Fibroblast of skin of scalp (primary cell): Measurements from ENCODE around the gene MYO18A.

ENCODE experiments used
- DNase-seq: peaks from one replicate; pipeline ENCODE4 v3.0.0-alpha.2; 2013

The MYO18A gene

DNA sequence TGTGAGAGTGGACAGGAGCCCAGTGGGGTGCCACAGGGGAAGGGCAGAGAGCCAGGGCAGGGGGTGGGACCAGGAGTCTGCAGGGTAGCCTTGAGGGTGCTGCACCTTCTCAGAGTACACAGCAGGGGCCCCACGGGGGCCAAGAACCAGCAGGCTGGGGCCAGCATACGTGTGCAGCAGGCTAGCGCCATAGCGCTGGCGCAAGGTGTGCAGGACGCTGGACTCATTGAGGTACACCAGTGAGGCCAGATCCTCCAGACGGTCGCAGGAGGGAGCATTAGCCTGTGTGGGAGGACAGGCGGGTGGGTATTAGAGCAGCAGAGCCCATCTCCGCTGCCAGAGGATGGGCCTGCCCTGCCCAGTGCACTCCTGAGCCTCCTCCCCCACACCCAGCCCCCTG lies 58.8 kb downstream of the MYO18A start:
- DNase-seq = no peak

DNA sequence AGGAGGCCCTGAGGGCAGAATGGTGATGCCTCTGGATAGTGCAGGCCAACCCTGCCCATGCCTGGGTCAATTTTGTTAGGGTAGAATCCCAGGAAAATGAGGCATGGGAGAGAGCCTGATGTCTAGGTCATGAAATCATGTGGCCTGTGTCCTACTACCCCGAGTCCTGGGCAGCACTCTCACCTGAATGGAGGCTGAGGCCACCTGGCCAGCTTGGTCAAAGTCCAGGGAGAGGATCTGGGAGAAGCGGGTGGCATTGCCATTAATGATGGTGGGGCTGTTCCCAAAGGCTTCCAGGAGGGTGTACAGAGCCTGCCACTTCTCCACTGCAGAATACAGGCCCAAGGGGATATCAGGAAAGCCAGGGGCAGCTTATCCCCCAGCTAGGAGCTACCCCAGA lies 59.8 kb downstream of the MYO18A start:
- no peak for DNase-seq

DNA sequence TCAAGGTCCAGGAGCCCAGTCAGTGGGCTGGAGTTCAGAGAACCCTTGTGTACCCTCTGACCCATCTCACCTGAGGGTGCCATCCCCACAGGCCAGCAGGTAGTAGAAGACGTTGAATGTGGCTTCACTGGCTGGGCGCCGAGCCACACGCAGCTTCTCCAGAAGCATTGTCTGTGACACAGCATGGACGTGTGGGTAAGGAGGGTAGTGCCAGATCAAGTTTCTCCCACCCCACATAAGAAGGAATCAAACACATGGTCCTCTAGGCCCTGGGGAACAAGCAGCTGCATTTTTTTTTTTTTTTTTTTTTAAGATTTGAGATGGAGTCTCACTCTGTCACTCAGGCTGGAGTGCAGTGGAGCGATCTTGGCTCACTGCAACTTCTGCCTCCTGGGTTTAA lies 60.9 kb downstream of the MYO18A start:
- DNase-seq = no peak

DNA sequence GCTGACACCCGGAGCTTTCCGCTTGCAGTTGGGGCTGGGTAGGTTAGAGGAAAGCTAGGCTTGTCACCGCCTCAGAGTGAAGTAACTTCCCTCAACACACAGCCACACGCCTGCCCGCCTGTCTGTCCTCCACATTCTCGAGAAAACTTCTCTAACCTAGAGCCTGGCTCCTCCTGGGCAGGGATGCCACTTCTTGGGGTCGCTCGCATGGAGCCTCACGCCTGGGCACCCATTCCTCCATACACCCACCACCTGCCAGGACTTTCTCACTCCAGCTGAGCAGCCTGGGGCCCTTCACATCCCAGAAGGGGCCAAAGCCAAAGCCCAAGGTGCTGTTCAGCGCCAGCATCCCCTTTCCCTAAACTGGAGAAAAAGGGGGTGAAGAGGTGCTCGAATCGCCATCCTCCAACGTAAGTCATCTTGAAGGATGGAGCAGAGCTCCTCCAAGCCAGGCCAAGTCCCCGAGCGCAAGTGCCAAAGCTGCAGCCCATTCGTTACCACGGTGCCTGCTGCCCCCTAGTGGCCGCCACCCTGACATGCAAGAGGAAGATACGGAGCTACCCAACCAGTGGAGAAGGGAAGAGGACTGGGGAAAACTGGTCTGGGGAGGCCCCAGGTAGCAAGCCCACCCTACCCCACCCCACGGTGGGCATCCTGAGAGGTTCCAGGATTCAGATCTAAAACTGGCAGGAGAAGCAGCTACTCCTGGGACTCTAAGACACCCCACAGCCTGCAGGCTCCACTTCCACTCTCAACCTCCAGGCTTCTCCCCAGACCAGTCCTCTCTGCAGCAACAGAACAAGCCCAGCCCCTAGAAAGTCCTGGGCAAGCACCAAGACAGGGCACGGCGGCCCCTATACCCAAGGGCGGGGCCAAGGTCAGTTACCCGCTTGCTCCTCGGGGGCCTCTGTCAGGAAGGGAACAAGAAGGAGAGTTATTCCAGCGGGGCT lies 63.1 kb downstream of the MYO18A start:
- DNase-seq = peak; percentile 60

DNA sequence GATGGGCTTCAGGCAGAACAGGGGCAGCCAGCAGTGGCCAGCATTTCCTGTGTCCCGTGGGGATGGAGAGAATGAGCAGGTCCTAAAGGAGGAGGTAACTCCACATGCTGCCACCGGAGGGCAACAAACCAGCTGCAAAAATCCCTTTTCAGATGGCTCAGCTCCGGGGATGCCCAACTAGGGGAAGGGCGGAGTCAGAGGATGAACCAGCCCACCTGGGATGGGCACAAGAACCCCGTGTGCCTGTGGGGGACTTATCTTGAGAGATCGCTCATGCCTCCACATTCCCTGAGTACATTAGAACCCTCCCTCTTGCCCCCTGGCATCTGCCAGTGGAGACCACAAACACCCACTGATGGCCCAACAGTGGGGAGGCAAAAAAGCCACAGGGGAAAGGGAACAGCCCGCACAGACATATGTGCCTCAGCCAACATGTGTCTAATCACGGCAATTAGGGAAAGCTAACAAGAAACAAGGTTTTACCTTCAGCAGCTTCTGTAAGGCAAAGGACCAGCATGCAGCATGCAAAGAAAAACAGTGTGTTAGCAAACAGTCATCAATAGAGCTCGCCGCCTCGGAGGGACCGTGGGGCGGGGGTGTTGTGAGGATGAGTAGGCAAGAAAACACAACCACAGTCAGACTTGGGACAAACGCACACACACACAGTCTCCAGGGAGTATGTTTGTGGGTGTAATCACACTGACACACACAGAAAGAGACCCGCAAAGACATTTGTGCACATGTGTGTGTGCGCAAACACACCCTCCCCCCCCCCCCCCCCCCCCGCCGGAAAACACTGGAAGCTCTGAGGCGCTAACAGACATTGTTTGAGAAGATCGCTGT lies 64.0 kb downstream of the MYO18A start:
- peak; percentile 59 for DNase-seq

DNA sequence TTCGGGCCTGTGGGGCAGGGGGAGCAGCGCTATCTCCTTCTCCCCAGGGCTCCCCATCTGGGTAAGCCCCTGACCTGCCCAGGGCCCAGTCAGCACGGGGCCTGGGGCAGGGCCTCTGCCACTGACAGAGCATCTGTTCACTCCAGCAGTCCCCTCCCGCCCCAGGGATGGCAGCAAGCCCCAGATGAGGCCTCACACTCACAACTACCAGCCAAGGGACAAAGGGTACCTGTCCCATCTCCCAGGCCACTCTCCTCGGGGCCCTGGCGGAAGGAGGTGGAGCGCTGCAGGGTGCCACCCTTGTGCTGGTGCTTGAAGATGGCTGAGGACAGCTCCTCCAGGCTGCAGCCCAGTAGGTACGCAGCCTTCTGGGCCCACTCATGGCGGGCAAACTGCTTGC lies 64.8 kb downstream of the MYO18A start:
- no peak for DNase-seq

DNA sequence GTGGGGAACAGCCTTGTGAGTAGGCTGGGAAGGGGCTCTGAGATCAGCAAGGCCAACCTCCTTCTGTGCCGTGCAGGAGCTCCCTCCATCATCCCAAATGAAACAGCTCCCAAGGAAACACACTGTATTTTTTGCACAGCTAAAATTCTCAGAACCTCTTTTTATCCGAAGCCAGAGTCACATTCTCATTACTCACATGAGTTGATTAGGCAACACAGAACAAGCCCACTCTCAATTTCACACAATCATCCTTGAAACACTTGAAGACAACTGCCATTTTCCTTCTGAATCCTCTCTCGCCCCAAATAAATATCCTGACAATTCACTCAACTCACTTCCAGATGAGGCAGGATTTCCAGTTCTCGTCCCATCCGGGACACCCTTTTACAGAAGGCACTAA lies 66.1 kb downstream of the MYO18A start:
- no peak for DNase-seq

DNA sequence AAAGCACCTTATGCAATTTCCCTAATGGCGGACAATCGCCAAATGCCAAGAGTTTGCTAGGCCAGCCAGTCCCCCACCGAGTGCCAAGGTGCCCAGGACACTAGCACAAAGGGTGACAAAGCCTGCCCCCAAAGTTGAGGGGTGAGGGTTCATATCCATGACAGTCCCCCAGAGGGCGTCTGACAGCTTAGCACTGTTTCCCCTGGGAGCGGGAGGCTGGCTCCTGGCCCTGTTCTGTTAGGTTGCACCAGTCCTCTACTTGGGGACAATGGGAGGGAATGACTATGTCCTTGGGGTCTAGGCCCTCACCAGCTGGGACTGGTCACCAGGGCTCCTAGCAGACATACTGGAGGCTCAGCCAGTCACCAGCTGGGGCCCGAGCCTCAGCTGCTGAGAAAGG lies 66.9 kb downstream of the MYO18A start:
- DNase-seq = no peak

DNA sequence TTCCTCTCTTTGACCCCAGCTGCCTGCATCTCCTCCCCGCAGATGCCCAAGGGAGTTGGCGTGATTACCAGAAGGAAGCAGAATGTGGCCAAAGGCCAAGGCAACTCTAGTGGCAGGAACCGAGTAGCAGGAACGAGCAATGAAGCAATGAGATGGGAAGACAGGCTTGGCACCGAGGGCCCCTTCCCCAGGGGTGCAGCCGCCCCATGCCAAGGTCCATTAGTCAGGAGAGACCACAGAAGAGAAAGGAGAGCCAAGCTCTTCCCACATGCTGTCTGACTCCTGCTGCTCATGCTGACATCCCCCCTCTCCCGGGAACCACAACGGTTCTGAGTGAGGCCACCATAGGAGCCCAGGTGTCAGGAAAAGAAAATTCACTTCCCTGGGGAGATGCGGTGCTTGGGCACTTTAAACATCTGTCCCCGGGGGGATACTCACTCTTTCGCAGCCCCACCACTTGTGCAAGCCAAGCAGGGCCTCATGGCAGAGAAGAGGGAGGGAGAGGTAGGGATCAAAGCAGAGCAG lies 67.4 kb downstream of the MYO18A start:
- DNase-seq = peak; percentile 31

DNA sequence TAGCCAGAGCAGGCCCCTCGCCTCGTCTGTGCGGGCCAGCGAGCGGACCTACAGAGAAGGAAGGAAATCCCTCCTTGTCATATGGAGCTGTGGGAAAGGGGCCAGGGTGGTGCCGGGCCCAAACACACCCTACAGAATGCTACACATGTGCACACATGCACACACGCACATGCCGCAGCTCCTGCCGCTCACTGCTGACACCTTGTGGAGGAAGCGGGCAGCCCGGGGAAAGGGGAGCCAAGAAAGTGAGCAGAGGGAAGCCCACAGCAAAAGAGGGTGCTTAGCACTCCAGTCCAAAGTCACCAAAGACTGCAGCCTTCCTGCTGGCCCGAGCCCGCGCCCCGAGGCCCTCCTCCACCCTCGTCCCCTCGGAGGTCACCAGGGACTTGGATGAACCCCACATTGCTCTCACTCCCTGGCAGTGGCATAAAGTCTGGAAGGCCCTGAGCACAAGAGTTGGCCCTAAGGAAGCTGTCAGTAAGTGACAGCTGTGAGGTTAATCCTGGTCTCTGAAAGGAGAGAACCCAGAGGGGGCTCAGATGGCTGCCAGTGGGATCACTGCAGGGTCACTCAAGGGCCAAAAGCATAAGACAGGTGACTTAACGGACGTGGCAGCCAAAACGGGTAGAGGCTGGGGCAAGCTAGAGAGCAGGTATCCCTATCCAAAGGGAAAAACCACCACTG lies 68.2 kb downstream of the MYO18A start:
- DNase-seq = peak; percentile 72

DNA sequence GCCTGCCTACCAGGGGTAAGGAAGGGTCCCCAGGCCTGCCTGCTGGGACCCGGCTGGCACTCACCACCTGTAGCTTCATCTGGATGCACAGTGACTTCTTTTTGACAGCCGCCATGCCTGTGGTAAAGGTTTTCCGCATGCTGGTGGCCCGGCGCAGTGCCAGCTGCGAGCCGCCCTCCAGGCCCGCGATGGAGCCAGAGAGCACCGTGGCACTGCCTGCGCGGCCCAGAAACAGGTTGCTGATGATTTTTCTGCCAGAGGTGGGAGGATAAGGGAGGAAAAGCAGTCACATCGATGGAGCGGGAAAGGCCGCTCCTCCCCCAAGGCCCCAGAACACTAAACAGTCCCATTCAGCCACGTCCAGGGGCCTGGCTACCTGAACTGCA lies 69.8 kb downstream of the MYO18A start:
- no peak for DNase-seq

DNA sequence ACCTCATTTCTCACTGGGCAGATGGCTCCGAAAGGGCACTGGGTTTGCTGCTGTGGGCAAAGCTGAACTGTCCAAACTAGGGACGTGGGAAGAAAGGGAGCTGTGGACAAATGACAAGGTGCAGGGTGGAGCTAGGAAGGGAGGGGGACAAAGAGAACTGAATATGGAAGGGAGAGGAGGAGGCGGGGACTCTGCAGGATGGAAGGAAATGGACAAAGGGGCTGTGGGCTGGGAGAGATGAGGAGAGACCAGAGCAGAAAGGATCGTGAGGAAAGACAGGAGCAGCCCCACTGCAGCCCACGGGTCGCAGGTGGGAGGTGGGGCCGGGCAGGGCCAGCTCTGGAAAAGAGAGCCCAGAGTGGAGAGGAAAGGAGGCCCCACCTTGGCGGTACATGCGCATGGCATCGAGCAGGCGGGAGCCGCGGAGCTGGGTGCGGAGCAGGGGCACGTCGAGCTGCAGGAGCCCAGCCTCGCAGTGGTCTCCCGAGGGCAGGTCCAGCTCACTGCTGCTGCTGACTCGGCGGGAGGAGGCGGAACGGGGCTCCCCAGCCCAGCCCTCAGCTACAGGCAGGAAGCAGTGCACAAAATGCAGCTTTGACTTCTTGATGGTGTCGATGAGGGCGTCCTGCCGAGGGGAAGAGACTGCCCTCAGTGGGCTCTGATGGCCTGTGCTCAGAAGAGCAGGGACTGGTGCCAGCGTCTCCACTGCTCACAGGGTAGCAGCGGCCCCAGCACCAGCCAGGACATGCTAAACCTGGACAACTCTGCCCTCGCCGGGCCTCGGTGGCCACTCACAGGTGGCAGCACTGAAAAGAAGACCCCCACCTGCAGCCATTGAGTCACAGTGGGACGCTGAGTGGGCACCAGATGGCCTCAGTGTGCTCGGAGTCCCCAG lies 70.5 kb downstream of the MYO18A start:
- no peak for DNase-seq

DNA sequence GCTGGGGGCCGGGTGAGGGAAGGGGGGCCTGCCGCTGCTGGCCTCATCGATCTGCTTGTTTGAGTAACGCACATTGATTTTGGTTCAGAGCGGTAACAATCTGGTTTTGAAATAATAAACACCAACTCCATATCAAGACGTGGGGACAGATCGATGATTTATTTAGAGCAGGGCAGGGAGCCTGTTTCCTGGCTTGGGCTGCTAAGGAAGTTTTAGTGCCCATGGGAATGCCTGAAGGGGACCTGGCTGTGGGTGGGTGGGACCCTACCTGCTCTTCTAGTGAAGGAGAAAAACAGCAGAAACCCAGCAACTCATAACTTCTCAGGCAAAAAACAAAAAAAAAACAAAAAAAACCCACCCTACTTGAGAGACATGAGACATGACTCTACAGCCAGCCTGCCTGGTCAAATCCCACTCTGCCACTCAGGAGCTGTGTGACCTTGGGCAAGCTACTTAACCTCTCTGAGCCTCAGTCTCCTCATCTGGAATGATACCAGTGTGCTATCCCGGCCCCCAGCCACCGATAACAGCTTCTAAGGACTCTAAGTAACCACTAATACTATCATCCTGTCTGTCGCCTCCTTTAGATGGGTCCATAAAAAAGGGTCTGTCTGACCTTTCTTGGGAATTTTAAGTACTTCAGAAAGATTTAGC lies 71.2 kb downstream of the MYO18A start:
- no peak for DNase-seq

DNA sequence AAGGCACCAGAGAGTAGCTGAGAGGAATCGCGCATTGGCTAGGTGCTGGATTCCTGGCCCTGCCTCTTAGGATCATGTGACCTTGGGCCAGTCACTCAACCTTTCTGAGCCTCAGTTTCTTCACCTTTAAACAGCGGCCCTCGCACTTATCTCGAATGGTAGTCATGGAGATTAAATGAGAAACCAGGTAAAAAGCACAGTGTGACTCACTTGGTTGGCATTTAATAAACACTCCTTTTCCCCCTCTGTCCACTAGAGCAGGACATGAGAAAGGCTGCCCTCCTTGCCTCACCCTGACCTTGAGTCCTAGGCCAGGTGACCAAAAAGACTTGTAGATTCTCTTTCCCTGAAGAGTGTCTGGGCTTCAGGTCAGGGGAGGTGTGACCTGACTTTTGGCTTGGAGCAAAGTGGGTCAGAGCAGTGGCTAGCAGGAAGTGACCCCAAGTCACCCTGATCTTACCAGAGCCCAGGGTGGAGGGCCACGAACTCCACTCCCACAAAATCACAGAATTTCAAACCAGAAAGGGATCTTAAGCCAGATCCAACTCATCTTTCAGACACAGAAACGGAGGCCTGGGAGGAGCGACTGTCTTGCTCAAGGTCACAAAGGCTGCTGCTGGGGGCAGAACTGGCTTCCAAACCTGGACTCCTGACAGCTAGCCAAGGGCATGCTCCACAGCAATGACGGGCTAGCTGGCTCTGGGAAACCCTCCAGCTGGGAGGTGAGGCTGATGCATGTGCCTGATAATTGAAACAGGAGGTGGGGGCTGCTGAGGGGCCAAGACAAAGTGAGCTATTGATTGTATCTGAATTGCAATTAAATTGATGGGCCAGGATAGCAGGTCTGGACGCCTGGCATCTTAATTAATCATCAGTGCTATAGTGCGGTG lies 72.0 kb downstream of the MYO18A start:
- no peak for DNase-seq

DNA sequence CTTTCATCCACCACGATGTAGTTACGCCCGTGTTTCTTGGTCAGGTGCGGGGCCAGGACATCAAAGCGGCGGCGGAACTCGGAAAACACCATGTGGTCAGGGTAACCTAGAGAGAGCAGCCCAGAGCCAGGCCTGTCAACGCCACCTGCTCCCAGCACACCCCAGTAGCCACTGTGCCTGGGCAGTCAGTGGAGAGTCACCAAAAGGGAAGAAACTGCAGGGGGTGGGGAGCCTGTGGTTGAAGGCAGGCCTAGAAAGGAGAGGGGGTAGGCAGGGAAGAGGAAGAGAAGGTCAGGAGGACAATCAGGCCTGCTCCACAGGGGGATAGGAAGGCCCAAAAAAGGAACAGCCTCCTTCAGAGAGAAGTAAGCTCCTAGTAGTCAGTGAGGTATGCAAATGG lies 73.1 kb downstream of the MYO18A start:
- no peak for DNase-seq

DNA sequence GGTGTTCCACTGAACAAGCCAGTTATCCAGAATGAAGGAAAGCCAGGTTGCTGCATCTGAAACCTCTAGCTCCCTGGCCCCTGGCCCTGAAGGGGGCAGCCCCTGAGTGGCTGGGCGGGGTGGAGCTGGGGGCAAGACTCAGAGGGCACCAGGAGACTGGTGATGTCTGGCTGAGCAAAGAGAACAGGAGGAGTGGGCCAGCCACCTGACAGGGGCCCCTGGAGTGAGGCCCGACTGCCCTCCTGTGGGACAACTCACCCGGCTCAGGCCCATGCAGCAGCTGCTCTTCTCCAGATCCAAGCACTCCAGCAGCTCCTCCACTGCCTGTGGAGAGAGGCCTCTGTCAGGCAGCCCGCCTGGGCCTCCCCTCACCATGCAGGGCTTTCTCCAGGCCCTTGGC lies 76.9 kb downstream of the MYO18A start:
- DNase-seq = no peak

DNA sequence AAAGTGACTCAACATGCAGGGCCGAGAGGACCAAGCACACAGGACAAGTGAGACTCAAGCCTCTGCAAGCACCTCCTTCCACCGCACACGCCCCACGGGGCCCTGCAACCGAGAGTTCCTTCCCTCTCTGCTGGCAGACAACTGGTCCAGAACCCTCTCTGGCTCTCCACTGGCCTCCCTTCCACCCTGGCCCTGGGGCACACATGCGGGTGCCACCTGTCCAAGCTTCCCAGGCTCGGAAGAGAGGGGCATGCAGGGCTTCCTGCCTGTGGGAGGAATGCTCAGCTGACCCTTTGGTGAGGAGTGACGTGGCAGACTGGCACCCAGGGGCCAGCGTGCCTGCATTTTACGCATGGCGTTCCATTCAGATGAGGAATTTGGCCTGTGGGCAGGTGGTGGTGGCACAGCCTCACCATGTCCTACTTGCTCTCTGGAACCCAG lies 77.4 kb downstream of the MYO18A start:
- DNase-seq = no peak

DNA sequence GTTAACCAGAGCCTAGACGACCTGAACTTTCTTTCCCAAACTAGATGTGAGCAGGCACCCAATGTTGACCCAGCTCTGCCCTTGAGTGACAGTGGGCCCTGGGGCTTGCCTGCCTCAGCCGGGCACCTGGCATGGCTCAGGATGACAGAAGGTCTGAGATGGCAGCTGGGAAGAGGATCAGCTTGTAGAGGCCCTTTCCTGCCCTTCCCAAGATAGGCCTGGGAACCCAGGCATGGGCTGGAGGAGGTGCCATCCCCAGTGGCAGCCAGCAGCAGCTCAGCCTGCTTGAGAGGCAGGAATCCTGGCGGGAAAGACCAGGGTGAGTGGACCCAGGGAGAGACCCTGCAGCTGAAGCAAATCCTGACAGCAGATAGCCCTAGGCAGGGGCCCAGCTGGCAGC lies 78.2 kb downstream of the MYO18A start:
- DNase-seq = no peak

DNA sequence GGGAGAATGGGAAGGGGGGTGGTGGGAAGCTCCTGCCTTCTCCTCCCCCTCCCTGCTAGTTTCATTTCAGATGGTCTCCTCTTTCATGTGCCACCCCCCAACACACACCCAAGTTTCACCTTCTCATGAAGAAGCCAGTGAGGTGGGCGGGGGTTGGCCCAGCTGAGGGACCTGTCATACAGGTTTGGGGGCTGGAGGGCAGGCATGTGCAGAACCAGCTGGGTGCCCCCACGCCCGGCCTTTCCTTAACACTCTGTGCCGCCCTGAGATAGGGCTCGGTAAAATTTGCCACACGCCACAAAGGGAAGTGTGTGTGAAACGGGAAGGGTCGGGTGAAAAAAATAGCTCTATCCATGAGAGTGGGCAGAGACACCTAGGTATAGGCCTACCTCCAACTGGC lies 79.9 kb downstream of the MYO18A start:
- no peak for DNase-seq

DNA sequence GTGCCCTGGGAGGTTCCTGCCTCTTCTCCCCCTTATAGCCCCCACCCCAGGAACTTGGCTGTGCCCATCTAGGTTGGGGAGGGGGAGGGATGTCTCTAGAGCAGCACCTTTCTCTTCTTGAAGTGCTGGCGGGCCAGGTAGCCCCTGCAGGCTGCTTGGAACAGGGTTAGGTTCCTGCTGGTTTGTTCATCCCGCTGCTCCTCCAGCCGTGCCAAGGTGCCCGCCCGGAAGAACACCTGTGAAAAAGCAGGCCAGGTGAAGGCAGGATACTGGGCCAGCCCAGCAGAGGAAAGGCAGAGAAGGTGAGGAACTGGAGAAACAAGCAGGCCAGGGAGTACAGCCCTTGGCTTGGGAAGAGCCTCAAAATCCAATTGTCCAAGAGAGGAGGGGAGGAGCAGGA lies 80.7 kb downstream of the MYO18A start:
- no peak for DNase-seq
